HCT116 (cell line): Measurements from ENCODE around the gene FOXN3.

Experiments
- EZH2phosphoT487 ChIP-seq: fragments of 200-600 bp; IDR thresholded peaks from 2 replicates; pipeline ENCODE4 v1.6.1; 2018; ENCODE audit warnings: antibody characterized with exemption, borderline replicate concordance
- TF ChIP-seq, protein P1 (sequence below), 3 experiments: fragments of 200-600 bp in 1 of 3; sonication (generic) in 1 of 3; IDR thresholded peaks in 2 of 3; conservative IDR thresholded peaks in 1 of 3; 2 replicates each; pipeline ENCODE4 v1.5.1; 2012 to 2017; ENCODE audit warnings: low read depth in 2 of 3, low read length in 2 of 3, antibody characterized with exemption in 1 of 3, borderline replicate concordance in 1 of 3, control low read depth in 1 of 3, mild to moderate bottlenecking in 1 of 3, mixed read lengths in 1 of 3, mixed run types in 1 of 3, moderate library complexity in 1 of 3; ENCODE audit not compliant: insufficient read depth in 1 of 3
- TF ChIP-seq, protein P2 (sequence below): IDR thresholded peaks from 2 replicates; pipeline ENCODE4 v1.6.1; 2012; ENCODE audit warnings: low read depth

DNA sequence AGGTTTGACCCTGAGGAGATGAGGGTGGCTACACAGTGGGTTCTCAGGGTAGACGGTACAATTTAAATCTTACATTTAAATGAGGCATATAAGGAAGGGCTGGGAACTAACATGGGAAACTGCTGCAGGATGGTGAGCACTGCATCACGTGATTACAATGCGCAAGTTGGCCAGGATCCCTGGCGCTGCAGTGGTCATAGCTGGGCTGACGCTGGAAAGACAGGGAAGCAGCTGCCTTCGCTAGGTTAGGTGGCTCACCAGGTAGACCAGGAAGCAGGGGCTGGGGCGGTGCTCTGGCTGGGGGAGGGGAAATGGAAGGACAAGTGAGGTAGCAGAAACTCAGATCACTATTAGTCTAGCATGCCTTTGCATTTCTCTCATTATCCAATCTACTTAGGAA is 149.9 kb downstream of the FOXN3 start:
- no peak for TF ChIP-seq EZH2phosphoT487
- TF ChIP-seq, protein P1, sequence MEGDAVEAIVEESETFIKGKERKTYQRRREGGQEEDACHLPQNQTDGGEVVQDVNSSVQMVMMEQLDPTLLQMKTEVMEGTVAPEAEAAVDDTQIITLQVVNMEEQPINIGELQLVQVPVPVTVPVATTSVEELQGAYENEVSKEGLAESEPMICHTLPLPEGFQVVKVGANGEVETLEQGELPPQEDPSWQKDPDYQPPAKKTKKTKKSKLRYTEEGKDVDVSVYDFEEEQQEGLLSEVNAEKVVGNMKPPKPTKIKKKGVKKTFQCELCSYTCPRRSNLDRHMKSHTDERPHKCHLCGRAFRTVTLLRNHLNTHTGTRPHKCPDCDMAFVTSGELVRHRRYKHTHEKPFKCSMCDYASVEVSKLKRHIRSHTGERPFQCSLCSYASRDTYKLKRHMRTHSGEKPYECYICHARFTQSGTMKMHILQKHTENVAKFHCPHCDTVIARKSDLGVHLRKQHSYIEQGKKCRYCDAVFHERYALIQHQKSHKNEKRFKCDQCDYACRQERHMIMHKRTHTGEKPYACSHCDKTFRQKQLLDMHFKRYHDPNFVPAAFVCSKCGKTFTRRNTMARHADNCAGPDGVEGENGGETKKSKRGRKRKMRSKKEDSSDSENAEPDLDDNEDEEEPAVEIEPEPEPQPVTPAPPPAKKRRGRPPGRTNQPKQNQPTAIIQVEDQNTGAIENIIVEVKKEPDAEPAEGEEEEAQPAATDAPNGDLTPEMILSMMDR (IDR thresholded peaks at IDR 0.05 in 2 of 3, conservative IDR thresholded peaks at IDR 0.05 in 1 of 3; ENCODE audit: borderline replicate concordance in 1 of 3, insufficient read depth in 1 of 3, low read depth in 2 of 3, low read length in 2 of 3): no peak
- TF ChIP-seq, protein P2, sequence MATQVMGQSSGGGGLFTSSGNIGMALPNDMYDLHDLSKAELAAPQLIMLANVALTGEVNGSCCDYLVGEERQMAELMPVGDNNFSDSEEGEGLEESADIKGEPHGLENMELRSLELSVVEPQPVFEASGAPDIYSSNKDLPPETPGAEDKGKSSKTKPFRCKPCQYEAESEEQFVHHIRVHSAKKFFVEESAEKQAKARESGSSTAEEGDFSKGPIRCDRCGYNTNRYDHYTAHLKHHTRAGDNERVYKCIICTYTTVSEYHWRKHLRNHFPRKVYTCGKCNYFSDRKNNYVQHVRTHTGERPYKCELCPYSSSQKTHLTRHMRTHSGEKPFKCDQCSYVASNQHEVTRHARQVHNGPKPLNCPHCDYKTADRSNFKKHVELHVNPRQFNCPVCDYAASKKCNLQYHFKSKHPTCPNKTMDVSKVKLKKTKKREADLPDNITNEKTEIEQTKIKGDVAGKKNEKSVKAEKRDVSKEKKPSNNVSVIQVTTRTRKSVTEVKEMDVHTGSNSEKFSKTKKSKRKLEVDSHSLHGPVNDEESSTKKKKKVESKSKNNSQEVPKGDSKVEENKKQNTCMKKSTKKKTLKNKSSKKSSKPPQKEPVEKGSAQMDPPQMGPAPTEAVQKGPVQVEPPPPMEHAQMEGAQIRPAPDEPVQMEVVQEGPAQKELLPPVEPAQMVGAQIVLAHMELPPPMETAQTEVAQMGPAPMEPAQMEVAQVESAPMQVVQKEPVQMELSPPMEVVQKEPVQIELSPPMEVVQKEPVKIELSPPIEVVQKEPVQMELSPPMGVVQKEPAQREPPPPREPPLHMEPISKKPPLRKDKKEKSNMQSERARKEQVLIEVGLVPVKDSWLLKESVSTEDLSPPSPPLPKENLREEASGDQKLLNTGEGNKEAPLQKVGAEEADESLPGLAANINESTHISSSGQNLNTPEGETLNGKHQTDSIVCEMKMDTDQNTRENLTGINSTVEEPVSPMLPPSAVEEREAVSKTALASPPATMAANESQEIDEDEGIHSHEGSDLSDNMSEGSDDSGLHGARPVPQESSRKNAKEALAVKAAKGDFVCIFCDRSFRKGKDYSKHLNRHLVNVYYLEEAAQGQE: no peak
